OCI-LY1 (cell line): ENCODE data around the gene SLC19A1.

Experiments
- H2AFZ ChIP-seq: fragments of 200-600 bp; sonication (generic), shearing (Covaris generic); 2 replicates; pipeline ENCODE4 v1.6.0; 2014; ENCODE audit warnings: antibody characterized with exemption, mild to moderate bottlenecking, low read length
- H3F3A ChIP-seq: fragments of 200-600 bp; sonication (generic), shearing (Covaris generic); 2 replicates; pipeline ENCODE4 v1.6.0; 2014; ENCODE audit warnings: mild to moderate bottlenecking, antibody characterized with exemption, low read length, moderate library complexity; ENCODE audit not compliant: insufficient read depth
- H3K27ac ChIP-seq: fragments of 200-600 bp; sonication (generic); 2 replicates; pipeline ENCODE4 v1.5.1; 2014; ENCODE audit warnings: low read length, mixed run types, mild to moderate bottlenecking, low read depth; ENCODE audit not compliant: poor library complexity, severe bottlenecking
- H3K27me3 ChIP-seq: fragments of 200-600 bp; sonication (generic); 2 replicates; pipeline ENCODE4 v1.6.0; 2014; ENCODE audit warnings: antibody characterized with exemption, mild to moderate bottlenecking, low read length, moderate library complexity; ENCODE audit not compliant: insufficient read depth
- H3K36me3 ChIP-seq: fragments of 200-600 bp; sonication (generic); 2 replicates; pipeline ENCODE4 v1.6.1; 2014; ENCODE audit warnings: mild to moderate bottlenecking, antibody characterized with exemption, low read length, moderate library complexity, mixed read lengths; ENCODE audit not compliant: insufficient read depth
- H3K4me1 ChIP-seq: fragments of 200-600 bp; sonication (generic); 2 replicates; pipeline ENCODE4 v1.5.1; 2014; ENCODE audit warnings: mild to moderate bottlenecking, low read length, moderate library complexity; ENCODE audit not compliant: insufficient read depth, severe bottlenecking
- H3K4me2 ChIP-seq: fragments of 200-600 bp; sonication (generic), shearing (Covaris generic); 2 replicates; pipeline ENCODE4 v1.6.1; 2014; ENCODE audit warnings: low read length
- H3K4me3 ChIP-seq: fragments of 200-600 bp; sonication (generic); 2 replicates; pipeline ENCODE4 v1.5.1; 2014; ENCODE audit warnings: low read length, low read depth, mild to moderate bottlenecking, mixed read lengths; ENCODE audit not compliant: poor library complexity, severe bottlenecking
- H3K79me2 ChIP-seq: fragments of 200-600 bp; shearing (Covaris generic); 2 replicates; pipeline ENCODE4 v1.6.1; 2016; ENCODE audit warnings: mixed run types, low read length, mixed read lengths; ENCODE audit not compliant: insufficient read depth
- H3K9ac ChIP-seq: fragments of 200-600 bp; sonication (generic), shearing (Covaris generic); 2 replicates; pipeline ENCODE4 v1.6.1; 2014; ENCODE audit warnings: mild to moderate bottlenecking, low read length, mixed read lengths
- H3K9me2 ChIP-seq: fragments of 200-600 bp; sonication (generic), shearing (Covaris generic); 2 replicates; pipeline ENCODE4 v1.6.1; 2014; ENCODE audit warnings: low read depth, mild to moderate bottlenecking, low read length, mixed read lengths
- H3K9me3 ChIP-seq: fragments of 200-600 bp; shearing (Covaris generic); 2 replicates; pipeline ENCODE4 v1.6.1; 2014; ENCODE audit warnings: low read length, mixed read lengths
- H4K20me1 ChIP-seq: fragments of 200-600 bp; sonication (generic), shearing (Covaris generic); 2 replicates; pipeline ENCODE4 v1.6.0; 2016; ENCODE audit warnings: mild to moderate bottlenecking, low read length; ENCODE audit not compliant: insufficient read depth
- EZH2 ChIP-seq: fragments of 200-600 bp; sonication (generic), shearing (Covaris generic); IDR thresholded peaks from 2 replicates; pipeline ENCODE4 v1.8.0; 2017; ENCODE audit warnings: borderline replicate concordance, mixed run types, mild to moderate bottlenecking, antibody characterized with exemption, low read length, moderate library complexity, mixed read lengths
- TF ChIP-seq, protein P1 (sequence below): fragments of 200-600 bp; sonication (generic), shearing (Covaris generic); IDR thresholded peaks from 2 replicates; pipeline ENCODE4 v1.5.1; 2017; ENCODE audit warnings: mild to moderate bottlenecking, antibody characterized with exemption, low read length, moderate library complexity, mixed read lengths

SLC19A1 gene

DNA sequence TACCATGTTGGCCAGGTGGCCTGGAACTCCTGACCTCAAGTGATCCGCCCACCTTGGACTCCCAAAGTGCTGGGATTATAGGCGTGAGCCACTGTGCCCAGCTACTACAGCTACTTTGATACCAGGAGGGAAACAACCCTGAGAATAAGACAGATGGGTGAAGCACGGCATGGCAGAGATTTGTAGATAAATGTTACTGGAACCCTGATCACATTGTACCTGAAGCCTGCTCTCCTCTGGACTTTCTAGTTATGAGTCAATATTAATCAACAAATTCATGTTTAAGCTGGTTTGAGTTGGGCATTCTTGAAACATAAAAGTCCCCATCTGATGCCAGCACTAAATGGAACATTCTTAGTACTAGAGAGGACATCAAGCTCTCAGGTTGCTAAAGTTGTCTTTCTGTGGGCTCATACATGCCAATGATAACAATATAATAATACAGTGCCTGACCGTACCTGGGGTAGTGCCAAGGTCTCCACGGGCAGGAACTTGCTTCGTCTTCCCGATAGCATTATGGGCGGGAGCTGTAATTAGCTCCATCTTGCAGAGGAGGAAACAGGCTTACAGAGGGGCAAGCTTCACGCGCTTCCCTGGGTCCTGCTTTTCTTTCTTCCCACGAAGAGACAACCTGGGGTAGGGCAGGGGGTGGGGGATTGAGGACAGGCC is 30.7 kb upstream of the SLC19A1 start:
- no peaks in the 10 kb centered on the region for H3K36me3 ChIP-seq
- no peaks in the 10 kb centered on the region for H4K20me1 ChIP-seq
- no peaks in the 10 kb centered on the region for H3K4me1 ChIP-seq
- no peaks in the 10 kb centered on the region for H3K9me3 ChIP-seq
- no peaks in the 10 kb centered on the region for H3F3A ChIP-seq
- H3K79me2 ChIP-seq, result no peaks in the 10 kb centered on the region
- H3K9ac ChIP-seq, result no peak overlapping the region
- H3K27ac ChIP-seq, result no peak overlapping the region
- no peaks in the 10 kb centered on the region for H3K9me2 ChIP-seq
- no peak overlapping the region for H3K4me3 ChIP-seq
- H3K4me2 ChIP-seq, result no peak overlapping the region
- no peak overlapping the region for H2AFZ ChIP-seq
- no peak for TF ChIP-seq EZH2
- TF ChIP-seq, protein P1, sequence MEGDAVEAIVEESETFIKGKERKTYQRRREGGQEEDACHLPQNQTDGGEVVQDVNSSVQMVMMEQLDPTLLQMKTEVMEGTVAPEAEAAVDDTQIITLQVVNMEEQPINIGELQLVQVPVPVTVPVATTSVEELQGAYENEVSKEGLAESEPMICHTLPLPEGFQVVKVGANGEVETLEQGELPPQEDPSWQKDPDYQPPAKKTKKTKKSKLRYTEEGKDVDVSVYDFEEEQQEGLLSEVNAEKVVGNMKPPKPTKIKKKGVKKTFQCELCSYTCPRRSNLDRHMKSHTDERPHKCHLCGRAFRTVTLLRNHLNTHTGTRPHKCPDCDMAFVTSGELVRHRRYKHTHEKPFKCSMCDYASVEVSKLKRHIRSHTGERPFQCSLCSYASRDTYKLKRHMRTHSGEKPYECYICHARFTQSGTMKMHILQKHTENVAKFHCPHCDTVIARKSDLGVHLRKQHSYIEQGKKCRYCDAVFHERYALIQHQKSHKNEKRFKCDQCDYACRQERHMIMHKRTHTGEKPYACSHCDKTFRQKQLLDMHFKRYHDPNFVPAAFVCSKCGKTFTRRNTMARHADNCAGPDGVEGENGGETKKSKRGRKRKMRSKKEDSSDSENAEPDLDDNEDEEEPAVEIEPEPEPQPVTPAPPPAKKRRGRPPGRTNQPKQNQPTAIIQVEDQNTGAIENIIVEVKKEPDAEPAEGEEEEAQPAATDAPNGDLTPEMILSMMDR, result no peak
- H3K27me3 ChIP-seq, result no peaks in the 10 kb centered on the region

DNA sequence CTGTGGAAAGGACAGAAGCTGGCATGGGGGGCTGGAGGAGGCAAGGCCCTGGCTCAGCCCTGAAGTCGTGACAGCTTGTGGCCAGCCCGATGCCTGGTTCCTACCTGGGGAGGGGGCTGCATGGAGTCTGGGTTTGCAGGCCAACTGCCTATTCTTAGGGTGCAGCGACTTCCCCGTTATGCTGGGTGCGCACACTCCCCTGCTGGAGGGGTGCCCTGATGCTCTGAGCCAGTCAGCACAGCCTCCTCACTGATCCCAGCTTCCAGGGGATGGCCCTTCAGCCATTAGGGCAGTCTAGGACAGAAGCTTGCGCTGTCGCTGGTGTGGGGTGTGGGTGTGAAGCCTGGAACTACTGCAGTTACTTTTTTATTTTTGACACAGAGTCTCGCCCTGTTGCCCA is 30.0 kb upstream of the SLC19A1 start:
- no peak overlapping the region for H3K4me3 ChIP-seq
- H3K9ac ChIP-seq, result no peak overlapping the region
- H3K36me3 ChIP-seq, result no peaks in the 10 kb centered on the region
- no peak overlapping the region for H3K27ac ChIP-seq
- no peaks in the 10 kb centered on the region for H3K4me1 ChIP-seq
- no peak overlapping the region for H3K4me2 ChIP-seq
- no peak overlapping the region for H2AFZ ChIP-seq
- H3K79me2 ChIP-seq, result no peaks in the 10 kb centered on the region
- no peaks in the 10 kb centered on the region for H4K20me1 ChIP-seq
- no peaks in the 10 kb centered on the region for H3F3A ChIP-seq
- H3K27me3 ChIP-seq, result no peaks in the 10 kb centered on the region
- H3K9me3 ChIP-seq, result no peaks in the 10 kb centered on the region
- H3K9me2 ChIP-seq, result no peaks in the 10 kb centered on the region
- TF ChIP-seq, protein P1, result no peak
- no peak for TF ChIP-seq EZH2

DNA sequence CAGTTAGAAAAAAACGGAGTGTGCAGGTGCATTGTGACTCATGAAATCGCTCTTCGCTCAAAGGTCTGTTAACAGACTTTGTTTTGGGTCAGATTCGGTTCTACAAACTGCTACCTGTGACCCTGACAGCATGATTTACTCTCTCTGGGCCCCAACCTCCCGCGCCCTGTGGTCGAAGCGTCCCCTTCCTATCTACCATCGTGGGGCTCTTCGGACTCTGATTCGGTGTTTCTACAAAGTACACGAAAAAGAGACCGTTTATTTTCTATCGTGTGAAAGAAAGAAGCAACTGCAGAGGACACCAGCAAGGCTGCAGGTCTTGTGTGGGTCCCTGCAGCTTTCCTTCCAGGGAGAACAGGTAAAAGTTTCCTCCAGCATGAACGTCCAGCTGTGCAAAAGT is 29.4 kb upstream of the SLC19A1 start:
- no peak overlapping the region for H3K4me2 ChIP-seq
- H2AFZ ChIP-seq, result no peak overlapping the region
- H3K27ac ChIP-seq, result no peak overlapping the region
- no peak for TF ChIP-seq EZH2
- TF ChIP-seq, protein P1, result no peak
- no peaks in the 10 kb centered on the region for H3K36me3 ChIP-seq
- no peaks in the 10 kb centered on the region for H3K9me2 ChIP-seq
- no peaks in the 10 kb centered on the region for H3K79me2 ChIP-seq
- no peaks in the 10 kb centered on the region for H3K27me3 ChIP-seq
- H3K9me3 ChIP-seq, result no peaks in the 10 kb centered on the region
- H3F3A ChIP-seq, result no peaks in the 10 kb centered on the region
- H3K4me1 ChIP-seq, result no peaks in the 10 kb centered on the region
- no peak overlapping the region for H3K4me3 ChIP-seq
- no peaks in the 10 kb centered on the region for H4K20me1 ChIP-seq
- H3K9ac ChIP-seq, result no peak overlapping the region
